ENCODE results near the gene EFR3B.

EFR3B gene

DNA sequence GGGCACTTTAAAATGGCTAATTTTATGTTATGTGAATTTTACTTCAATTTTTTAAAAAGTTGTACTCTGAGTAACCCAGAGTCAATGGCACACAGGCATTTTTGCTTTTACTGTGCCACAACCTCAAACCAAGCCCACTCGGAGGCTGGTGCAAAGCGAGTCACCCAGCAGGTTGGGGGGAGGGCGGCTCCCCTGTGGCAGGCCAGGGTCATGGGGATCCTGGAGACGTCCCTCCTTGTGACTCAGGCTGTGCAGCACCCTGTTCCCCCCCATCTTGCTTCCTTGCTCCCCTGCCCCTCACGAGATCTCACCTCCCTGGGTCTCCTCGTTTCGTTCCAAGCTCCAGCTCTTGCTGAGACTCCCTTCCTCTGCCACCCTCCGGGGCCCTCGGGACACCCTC, 67.9 kb downstream of the EFR3B start:
- TF ChIP-seq, protein P1, sequence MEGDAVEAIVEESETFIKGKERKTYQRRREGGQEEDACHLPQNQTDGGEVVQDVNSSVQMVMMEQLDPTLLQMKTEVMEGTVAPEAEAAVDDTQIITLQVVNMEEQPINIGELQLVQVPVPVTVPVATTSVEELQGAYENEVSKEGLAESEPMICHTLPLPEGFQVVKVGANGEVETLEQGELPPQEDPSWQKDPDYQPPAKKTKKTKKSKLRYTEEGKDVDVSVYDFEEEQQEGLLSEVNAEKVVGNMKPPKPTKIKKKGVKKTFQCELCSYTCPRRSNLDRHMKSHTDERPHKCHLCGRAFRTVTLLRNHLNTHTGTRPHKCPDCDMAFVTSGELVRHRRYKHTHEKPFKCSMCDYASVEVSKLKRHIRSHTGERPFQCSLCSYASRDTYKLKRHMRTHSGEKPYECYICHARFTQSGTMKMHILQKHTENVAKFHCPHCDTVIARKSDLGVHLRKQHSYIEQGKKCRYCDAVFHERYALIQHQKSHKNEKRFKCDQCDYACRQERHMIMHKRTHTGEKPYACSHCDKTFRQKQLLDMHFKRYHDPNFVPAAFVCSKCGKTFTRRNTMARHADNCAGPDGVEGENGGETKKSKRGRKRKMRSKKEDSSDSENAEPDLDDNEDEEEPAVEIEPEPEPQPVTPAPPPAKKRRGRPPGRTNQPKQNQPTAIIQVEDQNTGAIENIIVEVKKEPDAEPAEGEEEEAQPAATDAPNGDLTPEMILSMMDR (conservative IDR thresholded peaks at IDR 0.05; ENCODE audit: low read depth): no peak
- ChIA-PET POLR2A (ENCODE audit: low non-redundant PET) (no interaction called here), CTCF (no interaction called here)
- no peak overlapping the region for H3K27ac ChIP-seq
- DNase-seq (ENCODE audit: low spot score): no peak

DNA sequence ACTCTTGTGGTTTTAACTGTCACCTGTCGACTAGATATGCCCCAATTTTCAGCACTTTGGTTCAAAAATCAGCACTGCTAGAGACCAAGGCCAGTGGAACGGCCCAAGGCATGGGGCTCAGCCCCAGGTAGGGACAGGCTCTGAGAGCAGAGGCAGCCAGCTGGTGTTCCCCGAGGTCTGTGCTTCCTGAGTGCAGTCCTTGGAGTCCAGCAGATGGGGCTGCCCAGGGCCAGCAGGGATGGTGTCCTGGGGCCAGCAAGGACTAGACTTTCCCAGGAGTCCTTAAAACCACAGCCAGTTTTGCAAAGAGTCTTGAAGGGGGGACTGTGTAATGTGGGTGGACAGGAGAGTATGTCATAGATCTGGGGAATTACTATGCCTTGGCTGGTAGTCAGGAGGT, 70.2 kb downstream of the EFR3B start:
- TF ChIP-seq, protein P1 (conservative IDR thresholded peaks at IDR 0.05; ENCODE audit: low read depth): no peak
- ChIA-PET POLR2A (ENCODE audit: low non-redundant PET) (no interaction called here), CTCF (no interaction called here)
- DNase-seq (ENCODE audit: low spot score): no peak
- H3K27ac ChIP-seq: no peak overlapping the region

DNA sequence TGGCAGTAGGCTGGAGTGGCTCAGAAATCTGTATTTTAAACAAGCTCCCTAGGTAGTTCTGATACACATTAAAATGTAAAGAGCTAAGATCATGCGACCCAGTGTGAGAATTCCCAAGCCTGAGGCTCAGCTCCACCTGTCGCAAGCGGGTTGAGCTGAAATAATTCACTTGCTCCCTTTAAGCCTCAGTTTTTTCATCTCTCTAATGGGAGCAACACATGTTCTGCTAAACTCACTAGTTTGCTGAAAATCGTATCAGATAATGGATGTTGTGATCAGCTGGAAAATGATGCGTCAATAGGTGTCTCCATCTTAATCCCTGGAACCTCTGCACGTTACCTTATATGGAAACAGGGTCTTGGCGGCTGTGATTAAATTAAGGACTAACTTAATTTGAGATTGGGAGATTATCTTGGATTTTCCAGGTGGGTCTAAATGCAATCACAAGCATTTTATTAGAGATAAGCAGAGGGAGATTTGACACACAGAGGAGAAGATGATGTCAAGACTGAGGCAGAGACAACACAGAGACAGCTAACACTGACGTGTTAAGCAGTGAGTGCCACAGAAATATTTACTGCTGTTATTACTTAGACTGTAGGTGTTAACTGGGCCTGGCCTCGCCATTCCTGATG, 73.5 kb downstream of the EFR3B start:
- DNase-seq (ENCODE audit: low spot score): no peak
- ChIA-PET POLR2A (ENCODE audit: low non-redundant PET) (no interaction called here), CTCF (interaction anchor here (0.6 to 1.1 kb wide), 2 partner anchors 13 to 731 kb away, joined by 3 to 6 read pairs; no protein-coding TSS in a partner anchor)
- no peak overlapping the region for H3K27ac ChIP-seq
- TF ChIP-seq, protein P1 (conservative IDR thresholded peaks at IDR 0.05; ENCODE audit: low read depth): no peak

DNA sequence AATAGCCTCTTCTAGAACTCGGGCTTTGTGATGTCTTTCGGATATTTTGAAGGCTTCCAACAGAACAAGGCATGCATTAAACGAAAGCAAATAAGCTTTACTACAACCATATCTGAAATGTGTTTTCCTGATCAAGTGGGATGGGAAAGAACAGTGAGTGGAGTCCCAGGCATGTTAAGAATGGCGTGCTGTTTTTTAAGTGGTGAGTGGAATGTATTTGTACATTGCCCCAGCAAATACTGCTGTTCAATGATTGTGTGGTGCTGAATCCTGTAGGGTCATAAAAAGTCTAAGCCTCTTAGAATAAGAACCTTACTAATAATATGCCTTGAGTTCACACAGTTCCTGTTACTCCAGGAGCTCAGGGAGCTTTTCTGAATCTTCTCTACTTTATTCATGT, 74.0 kb downstream of the EFR3B start:
- no peak for DNase-seq (ENCODE audit: low spot score)
- ChIA-PET POLR2A (ENCODE audit: low non-redundant PET) (no interaction called here), CTCF (no interaction called here)
- H3K27ac ChIP-seq: no peak overlapping the region
- TF ChIP-seq, protein P1 (conservative IDR thresholded peaks at IDR 0.05; ENCODE audit: low read depth): no peak

DNA sequence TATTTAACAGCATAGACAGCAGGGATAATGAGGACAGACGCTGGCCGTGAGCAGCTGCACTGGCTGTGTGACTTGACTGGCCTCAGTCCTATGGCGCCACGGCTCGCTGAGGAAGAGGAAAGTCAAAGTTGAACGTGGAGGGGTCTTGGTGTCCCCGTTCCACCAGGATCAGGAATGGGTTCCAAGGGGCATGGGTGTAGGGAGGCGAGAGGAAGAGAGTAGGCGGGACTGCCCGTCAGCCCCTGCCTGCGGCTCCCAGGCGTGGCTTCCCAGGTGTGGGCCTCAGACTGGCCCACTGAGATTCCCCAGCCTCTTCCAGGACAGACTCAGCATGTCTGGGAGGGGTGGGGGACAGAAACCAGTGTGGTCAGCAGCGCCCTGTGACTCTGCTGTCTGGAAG, 75.1 kb downstream of the EFR3B start:
- TF ChIP-seq, protein P1 (conservative IDR thresholded peaks at IDR 0.05; ENCODE audit: low read depth): no peak
- DNase-seq (ENCODE audit: low spot score): no peak
- POLR2A ChIA-PET (ENCODE audit: low non-redundant PET): no interaction called here
- no peak overlapping the region for H3K27ac ChIP-seq
- CTCF ChIA-PET: interaction anchor here (0.7 to 1.0 kb wide), 2 partner anchors 17 to 106 kb away, joined by 3 to 4 read pairs; no protein-coding TSS in a partner anchor

DNA sequence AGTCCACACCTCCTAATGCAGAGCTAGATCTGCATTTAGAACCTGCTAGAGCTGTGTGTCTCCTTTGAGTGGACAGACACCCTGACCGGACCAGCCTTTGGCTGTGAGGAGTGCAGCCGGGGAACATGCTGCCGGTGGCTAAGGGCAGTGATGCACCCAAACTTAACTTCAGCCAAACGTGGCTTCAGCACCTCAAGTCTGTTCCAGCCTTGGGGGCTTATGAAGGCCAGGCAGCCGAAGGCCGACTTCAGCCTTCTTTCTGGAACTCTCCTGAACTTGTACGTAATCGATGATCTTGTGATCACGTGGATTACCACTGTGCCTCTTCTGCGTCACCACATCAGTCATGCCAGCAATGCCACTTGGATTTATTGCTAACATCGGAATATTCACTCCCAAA, 77.4 kb downstream of the EFR3B start:
- ChIA-PET POLR2A (ENCODE audit: low non-redundant PET) (interaction anchor here (0.7 kb wide), 1 partner anchor 260 kb away, joined by 3 read pairs; no protein-coding TSS in a partner anchor), CTCF (interaction anchor here (0.6 to 0.9 kb wide), 3 partner anchors 10 to 160 kb away, joined by 3 to 4 read pairs (median 3); no protein-coding TSS in a partner anchor)
- no peak for DNase-seq (ENCODE audit: low spot score)

More for the DNA sequence above, 77.4 kb downstream of the EFR3B start:
- no peak overlapping the region for H3K27ac ChIP-seq
- TF ChIP-seq, protein P1 (conservative IDR thresholded peaks at IDR 0.05; ENCODE audit: low read depth): no peak

Data from RWPE1 (cell line).